ENCODE results near the gene GRB7. TPM values are rescaled to one million over a fixed set of nuclear protein-coding genes. Genes with fewer than 3 reads are reported as not detected.
"Not testable (repeated sequence)": the region's sequence is repeated elsewhere in the genome, so short reads cannot be mapped to it uniquely, and the experiment has no call there.

Gene GRB7
- total and polyA plus RNA-seq, 4 experiments from 2014 or later, result not detected

DNA sequence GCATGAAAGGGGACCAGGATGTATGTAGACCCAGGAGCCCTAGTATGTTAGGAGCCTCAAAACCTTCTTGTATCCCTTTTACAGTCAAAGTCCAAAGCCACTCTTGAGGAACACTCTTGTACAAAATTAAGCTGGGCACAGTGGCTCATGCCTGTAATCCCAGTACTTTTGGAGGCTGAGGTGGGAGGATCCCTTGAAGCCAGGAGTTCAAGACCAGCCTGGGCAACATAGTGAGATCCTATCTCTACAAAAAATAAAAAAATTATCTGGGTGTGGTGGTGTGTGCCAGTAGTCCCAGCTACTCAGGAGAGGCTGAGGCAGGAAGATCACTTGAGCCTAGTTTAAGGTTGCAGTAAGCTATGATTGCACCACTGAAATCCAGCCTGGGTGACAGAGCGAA, 11.8 kb upstream of the GRB7 start:
- POLR2A ChIA-PET (ENCODE audit: partially characterized antibody), result interaction anchor here (0.8 kb wide), 1 partner anchor 201 kb away, joined by 3 read pairs; no protein-coding TSS in a partner anchor

DNA sequence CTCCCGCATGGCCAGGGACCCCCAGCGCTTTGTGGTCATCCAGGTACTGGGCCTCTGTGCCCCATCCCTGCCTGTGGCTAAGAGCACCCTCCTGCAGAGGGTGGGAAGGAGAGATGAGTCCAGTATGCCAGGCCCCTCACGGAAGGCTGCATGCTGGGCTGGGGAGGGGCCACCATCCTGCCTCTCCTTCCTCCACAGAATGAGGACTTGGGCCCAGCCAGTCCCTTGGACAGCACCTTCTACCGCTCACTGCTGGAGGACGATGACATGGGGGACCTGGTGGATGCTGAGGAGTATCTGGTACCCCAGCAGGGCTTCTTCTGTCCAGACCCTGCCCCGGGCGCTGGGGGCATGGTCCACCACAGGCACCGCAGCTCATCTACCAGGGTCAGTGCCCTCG, 11.1 kb upstream of the GRB7 start:
- intact Hi-C loops (cut with micrococcal nuclease), result no loop called here
- ChIA-PET POLR2A (ENCODE audit: partially characterized antibody) (interaction anchor here (0.5 kb wide), 1 partner anchor 212 kb away, joined by 3 read pairs; no protein-coding TSS in a partner anchor), CTCF (ENCODE audit: partially characterized antibody) (no interaction called here)
- no peak overlapping the region for H3K4me3 ChIP-seq (ENCODE audit: low read length in 2 of 2)
- H3K27ac ChIP-seq (ENCODE audit: low read depth, low read length), result no peak overlapping the region
- DNase-seq, result no peak
- Mint-ChIP-seq H3K36me3 (peaks cover 12 to 25% of the 10 kb centered on the region in 2 donors), H3K9me3 (peaks cover 0 to 1% (median 0%) of the 10 kb centered on the region in 8 donors), H3K27ac (no peak overlapping the region), H3K4me3 (no peak overlapping the region), H3K4me1 (peaks cover 5 to 33% (median 12%) of the 10 kb centered on the region in 4 donors), H3K27me3 (no peaks in the 10 kb centered on the region)
- no peaks in the 10 kb centered on the region for H3K9me3 ChIP-seq (ENCODE audit: control insufficient read depth in 1 of 2, low read length in 2 of 2)
- peaks cover 12% of the 10 kb centered on the region for H3K36me3 ChIP-seq (ENCODE audit: insufficient read depth, low read length)
- H3K27me3 ChIP-seq (ENCODE audit: insufficient read depth, low read length), result no peaks in the 10 kb centered on the region
- H3K4me1 ChIP-seq (ENCODE audit: insufficient read depth, low read length), result peaks cover 22% of the 10 kb centered on the region

More for the DNA sequence above, 11.8 kb upstream of the GRB7 start:
- H3K27ac Mint-ChIP-seq, result peak overlapping the region in 2 of 7 donors; percentile 55 to 56
- H3K27ac ChIP-seq (ENCODE audit: low read depth, low read length); intact Hi-C loops (cut with micrococcal nuclease); DNase-seq; H3K9me3 Mint-ChIP-seq; H3K4me3 ChIP-seq (ENCODE audit: low read length in 2 of 2); H3K27me3 Mint-ChIP-seq; H3K9me3 ChIP-seq (ENCODE audit: control insufficient read depth in 1 of 2, low read length in 2 of 2); H3K27me3 ChIP-seq (ENCODE audit: insufficient read depth, low read length); H3K4me3 Mint-ChIP-seq: not testable (repeated sequence)
- Histone ChIP-seq H3K4me1 (ENCODE audit: insufficient read depth, low read length) (peaks cover 18% of the 10 kb centered on the region), H3K36me3 (ENCODE audit: insufficient read depth, low read length) (peaks cover 12% of the 10 kb centered on the region)
- CTCF ChIA-PET (ENCODE audit: partially characterized antibody), result interaction anchor here (1.3 kb wide), 1 partner anchor 18 kb away, joined by 4 read pairs; no protein-coding TSS in a partner anchor
- peaks cover 5 to 29% (median 12%) of the 10 kb centered on the region in 4 donors for H3K4me1 Mint-ChIP-seq
- H3K36me3 Mint-ChIP-seq, result peaks cover 12 to 25% of the 10 kb centered on the region in 2 donors

DNA sequence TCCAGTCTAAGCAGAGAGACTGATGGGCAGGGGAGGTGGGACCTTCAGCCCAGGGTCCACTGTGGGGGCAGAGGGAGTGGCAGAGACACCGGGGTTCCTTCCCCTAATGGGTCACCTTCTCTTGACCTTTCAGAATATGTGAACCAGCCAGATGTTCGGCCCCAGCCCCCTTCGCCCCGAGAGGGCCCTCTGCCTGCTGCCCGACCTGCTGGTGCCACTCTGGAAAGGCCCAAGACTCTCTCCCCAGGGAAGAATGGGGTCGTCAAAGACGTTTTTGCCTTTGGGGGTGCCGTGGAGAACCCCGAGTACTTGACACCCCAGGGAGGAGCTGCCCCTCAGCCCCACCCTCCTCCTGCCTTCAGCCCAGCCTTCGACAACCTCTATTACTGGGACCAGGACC, 10.2 kb upstream of the GRB7 start:
- Histone ChIP-seq H3K27me3 (ENCODE audit: insufficient read depth, low read length) (no peaks in the 10 kb centered on the region), H3K9me3 (ENCODE audit: control insufficient read depth in 1 of 2, low read length in 2 of 2) (no peaks in the 10 kb centered on the region), H3K4me1 (ENCODE audit: insufficient read depth, low read length) (peaks cover 22% of the 10 kb centered on the region), H3K27ac (ENCODE audit: low read depth, low read length) (no peak overlapping the region), H3K36me3 (ENCODE audit: insufficient read depth, low read length) (peaks cover 12% of the 10 kb centered on the region), H3K4me3 (ENCODE audit: low read length in 2 of 2) (no peak overlapping the region)
- Mint-ChIP-seq H3K4me3 (no peak overlapping the region), H3K36me3 (peaks cover 12 to 25% of the 10 kb centered on the region in 2 donors), H3K9me3 (peaks cover 0 to 4% (median 0%) of the 10 kb centered on the region in 8 donors), H3K4me1 (peaks cover 7 to 33% (median 12%) of the 10 kb centered on the region in 4 donors), H3K27ac (no peak overlapping the region), H3K27me3 (no peaks in the 10 kb centered on the region)
- CTCF ChIA-PET (ENCODE audit: partially characterized antibody), result interaction anchor here (4.6 kb wide), 1 partner anchor 74 kb away, joined by 30 read pairs; no protein-coding TSS in a partner anchor
- no peak for DNase-seq
- POLR2A ChIA-PET (ENCODE audit: partially characterized antibody), result no interaction called here
- intact Hi-C loops (cut with micrococcal nuclease), result no loop called here

DNA sequence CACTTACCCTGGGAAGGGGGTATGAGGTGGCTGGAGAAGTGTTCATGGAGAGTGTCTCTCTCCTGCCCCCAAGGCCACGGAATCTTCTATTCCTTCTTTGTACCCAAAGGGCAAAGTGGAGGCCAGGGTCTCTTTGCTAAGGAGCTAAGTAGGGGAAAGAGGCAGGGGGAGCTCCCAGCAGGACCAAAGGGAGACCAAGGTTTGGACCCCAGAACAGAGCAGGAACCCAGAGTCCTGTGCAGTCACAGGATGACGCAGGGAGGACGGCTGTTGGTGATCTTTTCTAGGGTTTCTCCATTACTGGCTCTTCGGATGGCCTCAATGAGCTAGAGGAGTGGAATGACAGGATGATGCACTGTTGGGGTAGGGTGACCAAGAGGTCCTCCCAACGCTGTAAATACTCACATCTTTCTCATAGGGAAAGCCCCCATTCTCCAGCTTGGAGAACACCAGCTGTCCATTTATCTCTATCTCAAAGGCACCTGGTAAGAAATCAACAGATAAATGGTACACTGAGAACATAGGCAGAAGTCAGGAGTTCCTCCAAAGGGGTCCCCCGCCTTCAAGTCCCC, 8.4 kb upstream of the GRB7 start:
- peak overlapping the region; percentile 83 to 92 for H3K4me3 ChIP-seq (ENCODE audit: low read length in 2 of 2)
- peak overlapping the region in 6 of 7 donors; percentile 86 to 94 (median 94) for H3K27ac Mint-ChIP-seq
- CTCF ChIA-PET (ENCODE audit: partially characterized antibody), result interaction anchor here (0.6 to 4.6 kb wide), 23 partner anchors 9 to 155 kb away, joined by 3 to 47 read pairs (median 4); partner anchors contain the start of gene PNMT

DNA sequence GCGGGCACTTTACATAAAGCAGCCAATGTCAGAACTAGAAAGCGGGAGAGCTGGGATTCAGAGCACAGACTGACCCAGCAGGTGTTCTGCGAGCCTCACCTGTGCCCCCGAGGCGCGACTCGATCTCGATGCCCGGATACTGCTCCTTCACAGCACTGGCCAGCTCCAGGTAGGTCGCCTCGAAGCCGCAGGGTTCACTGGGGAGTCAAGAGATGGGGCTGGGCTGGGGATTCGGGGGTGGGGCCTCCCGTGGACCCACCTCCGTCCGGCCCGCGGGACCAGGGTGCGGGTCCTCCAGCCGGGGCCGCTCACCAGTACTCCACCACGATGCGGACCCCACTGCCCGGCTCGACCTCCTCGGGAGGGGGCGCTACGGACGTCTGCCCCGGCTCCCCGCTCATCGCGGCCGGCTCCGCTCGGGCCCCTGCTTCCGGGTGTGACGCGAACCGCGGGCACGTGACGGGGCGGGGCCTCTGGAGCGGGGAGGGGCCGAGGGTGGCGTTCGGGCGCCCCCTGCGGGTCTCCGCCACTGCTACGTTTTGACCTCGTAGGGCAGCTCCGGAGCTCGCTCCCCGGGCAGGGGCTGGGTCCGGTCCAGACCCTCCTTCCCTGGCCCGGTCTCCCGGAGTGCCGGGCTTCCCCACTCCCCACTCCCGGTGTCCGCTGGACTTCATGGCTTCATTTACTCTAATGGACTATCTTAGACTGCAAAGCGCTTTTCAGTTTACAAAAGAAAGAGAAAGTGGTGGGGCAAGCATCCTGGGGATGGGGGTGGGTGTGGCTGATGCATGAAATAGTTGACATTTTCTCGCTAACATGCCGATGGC, 7.4 kb upstream of the GRB7 start, which contains the start of gene MIEN1:
Gene MIEN1 (minus strand): TSS at position 438 of the 827 bp plus-strand sequence. CDS start 37 bp downstream, at position 401.
- Histone ChIP-seq H3K36me3 (ENCODE audit: insufficient read depth, low read length) (peaks cover 12% of the 10 kb centered on the region), H3K4me3 (ENCODE audit: low read length in 2 of 2) (peak within 1 kb of the TSS; percentile 92 to 94), H3K27me3 (ENCODE audit: insufficient read depth, low read length) (no peaks in the 10 kb centered on the region), H3K4me1 (ENCODE audit: insufficient read depth, low read length) (peaks cover 22% of the 10 kb centered on the region), H3K9me3 (ENCODE audit: control insufficient read depth in 1 of 2, low read length in 2 of 2) (no peaks in the 10 kb centered on the region), H3K27ac (ENCODE audit: low read depth, low read length) (peak within 1 kb of the TSS; percentile 91)
- ChIA-PET POLR2A (ENCODE audit: partially characterized antibody) (interaction anchor here (0.6 to 4.8 kb wide), 38 partner anchors 9 to 399 kb away, joined by 3 to 59 read pairs (median 5); partner anchors contain the start of genes IKZF3, PGAP3, PNMT and PSMD3), CTCF (ENCODE audit: partially characterized antibody) (interaction anchor here (0.6 to 4.6 kb wide), 34 partner anchors 10 to 192 kb away, joined by 3 to 47 read pairs (median 4); partner anchors contain the start of genes PGAP3 and PNMT)
- intact Hi-C loops (cut with micrococcal nuclease), result loop anchor here (1.0 to 2.0 kb wide), 9 partner anchors 8 to 250 kb away; partner anchors contain the start of genes IKZF3, PGAP3, PNMT and PSMD3
- Mint-ChIP-seq H3K27me3 (no peaks in the 10 kb centered on the region), H3K4me1 (peaks cover 6 to 33% (median 12%) of the 10 kb centered on the region in 4 donors), H3K4me3 (peak within 1 kb of the TSS; percentile 90 to 94 (median 92)), H3K27ac (peak within 1 kb of the TSS; percentile 86 to 95 (median 93)), H3K9me3 (peaks cover 0 to 8% (median 0%) of the 10 kb centered on the region in 8 donors), H3K36me3 (peaks cover 9 to 25% of the 10 kb centered on the region in 2 donors)
- peak; percentile 87 to 97 (median 93) for DNase-seq

More for the DNA sequence above, 8.4 kb upstream of the GRB7 start:
- intact Hi-C loops (cut with micrococcal nuclease), result no loop called here
- no peak for DNase-seq
- peak overlapping the region; percentile 90 to 94 (median 92) for H3K4me3 Mint-ChIP-seq
- H3K36me3 Mint-ChIP-seq, result peaks cover 9 to 25% of the 10 kb centered on the region in 2 donors
- peaks cover 22% of the 10 kb centered on the region for H3K4me1 ChIP-seq (ENCODE audit: insufficient read depth, low read length)
- peaks cover 0 to 6% (median 0%) of the 10 kb centered on the region in 8 donors for H3K9me3 Mint-ChIP-seq
- no peaks in the 10 kb centered on the region for H3K27me3 Mint-ChIP-seq
- H3K9me3 ChIP-seq (ENCODE audit: control insufficient read depth in 1 of 2, low read length in 2 of 2), result no peaks in the 10 kb centered on the region
- peaks cover 12% of the 10 kb centered on the region for H3K36me3 ChIP-seq (ENCODE audit: insufficient read depth, low read length)
- H3K27me3 ChIP-seq (ENCODE audit: insufficient read depth, low read length), result no peaks in the 10 kb centered on the region
- peak overlapping the region; percentile 91 for H3K27ac ChIP-seq (ENCODE audit: low read depth, low read length)
- POLR2A ChIA-PET (ENCODE audit: partially characterized antibody), result interaction anchor here (0.6 to 4.8 kb wide), 32 partner anchors 9 to 268 kb away, joined by 3 to 59 read pairs (median 5); partner anchors contain the start of genes IKZF3, PGAP3, PSMD3 and STARD3
- peaks cover 7 to 33% (median 12%) of the 10 kb centered on the region in 4 donors for H3K4me1 Mint-ChIP-seq

DNA sequence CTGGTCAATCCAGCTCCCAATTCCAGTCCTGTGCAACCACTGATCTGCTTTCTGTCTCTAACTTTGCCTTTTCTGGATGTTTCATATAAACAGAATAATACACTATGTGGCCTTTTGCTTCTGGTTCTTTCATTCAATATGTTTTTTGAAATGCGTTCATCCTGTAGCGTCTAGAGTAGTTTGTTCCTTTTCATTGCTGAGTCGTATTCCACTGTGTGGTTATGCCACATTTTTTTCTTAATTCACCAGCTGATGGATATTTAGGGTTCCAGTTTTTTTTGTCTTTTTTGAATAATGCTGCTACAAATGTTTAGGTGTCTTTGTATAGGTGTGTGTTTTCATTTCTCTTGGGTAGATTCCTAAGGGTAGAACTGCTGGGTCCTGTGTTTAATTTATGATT, 5.2 kb upstream of the GRB7 start:
- H3K4me3 ChIP-seq (ENCODE audit: low read length in 2 of 2), result no peak overlapping the region
- H3K27me3 ChIP-seq (ENCODE audit: insufficient read depth, low read length), result no peaks in the 10 kb centered on the region
- peaks cover 6 to 22% (median 13%) of the 10 kb centered on the region in 4 donors for H3K4me1 Mint-ChIP-seq
- no peak for DNase-seq
- H3K9me3 ChIP-seq (ENCODE audit: control insufficient read depth in 1 of 2, low read length in 2 of 2), result no peaks in the 10 kb centered on the region
- peaks cover 0 to 4% of the 10 kb centered on the region in 2 donors for H3K27me3 Mint-ChIP-seq
- H3K36me3 Mint-ChIP-seq, result peaks cover 5 to 17% of the 10 kb centered on the region in 2 donors
- peak overlapping the region in 6 of 8 donors; percentile 37 to 62 (median 57) for H3K4me3 Mint-ChIP-seq
- H3K9me3 Mint-ChIP-seq, result peaks cover 0 to 8% (median 0%) of the 10 kb centered on the region in 8 donors
- ChIA-PET POLR2A (ENCODE audit: partially characterized antibody) (interaction anchor here (4.8 kb wide), 1 partner anchor 22 kb away, joined by 59 read pairs; no protein-coding TSS in a partner anchor), CTCF (ENCODE audit: partially characterized antibody) (interaction anchor here (0.7 to 4.2 kb wide), 5 partner anchors 21 to 109 kb away, joined by 3 to 36 read pairs (median 3); no protein-coding TSS in a partner anchor)
- peak overlapping the region in 5 of 7 donors; percentile 7 to 81 (median 52) for H3K27ac Mint-ChIP-seq
- H3K36me3 ChIP-seq (ENCODE audit: insufficient read depth, low read length), result peaks cover 12% of the 10 kb centered on the region
- H3K27ac ChIP-seq (ENCODE audit: low read depth, low read length), result no peak overlapping the region
- H3K4me1 ChIP-seq (ENCODE audit: insufficient read depth, low read length), result peaks cover 22% of the 10 kb centered on the region
- intact Hi-C loops (cut with micrococcal nuclease), result no loop called here
